ENCODE data around the gene ZNF536.

The ZNF536 gene

DNA sequence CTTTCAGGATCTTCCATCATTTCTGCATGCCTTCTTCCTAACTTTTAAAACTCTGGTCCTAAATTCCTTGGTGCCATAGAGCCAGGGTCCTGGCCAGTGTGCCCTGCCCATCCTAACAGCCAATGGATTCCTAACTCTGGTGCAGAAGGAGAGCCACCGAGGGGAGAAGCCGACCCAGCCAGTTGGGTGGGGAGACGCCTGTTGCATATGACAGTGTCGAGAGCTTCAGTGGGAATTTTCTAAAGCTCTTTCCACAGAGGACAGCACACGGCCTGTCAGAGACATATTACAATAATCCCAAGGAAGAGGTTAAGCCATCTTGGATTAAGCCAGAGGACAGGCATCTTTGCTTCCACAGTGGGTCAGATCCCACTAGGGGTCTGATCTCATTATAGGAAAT, 180.4 kb downstream of the ZNF536 start:
- TF ChIP-seq, protein P1, sequence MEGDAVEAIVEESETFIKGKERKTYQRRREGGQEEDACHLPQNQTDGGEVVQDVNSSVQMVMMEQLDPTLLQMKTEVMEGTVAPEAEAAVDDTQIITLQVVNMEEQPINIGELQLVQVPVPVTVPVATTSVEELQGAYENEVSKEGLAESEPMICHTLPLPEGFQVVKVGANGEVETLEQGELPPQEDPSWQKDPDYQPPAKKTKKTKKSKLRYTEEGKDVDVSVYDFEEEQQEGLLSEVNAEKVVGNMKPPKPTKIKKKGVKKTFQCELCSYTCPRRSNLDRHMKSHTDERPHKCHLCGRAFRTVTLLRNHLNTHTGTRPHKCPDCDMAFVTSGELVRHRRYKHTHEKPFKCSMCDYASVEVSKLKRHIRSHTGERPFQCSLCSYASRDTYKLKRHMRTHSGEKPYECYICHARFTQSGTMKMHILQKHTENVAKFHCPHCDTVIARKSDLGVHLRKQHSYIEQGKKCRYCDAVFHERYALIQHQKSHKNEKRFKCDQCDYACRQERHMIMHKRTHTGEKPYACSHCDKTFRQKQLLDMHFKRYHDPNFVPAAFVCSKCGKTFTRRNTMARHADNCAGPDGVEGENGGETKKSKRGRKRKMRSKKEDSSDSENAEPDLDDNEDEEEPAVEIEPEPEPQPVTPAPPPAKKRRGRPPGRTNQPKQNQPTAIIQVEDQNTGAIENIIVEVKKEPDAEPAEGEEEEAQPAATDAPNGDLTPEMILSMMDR (IDR thresholded peaks at IDR 0.05; ENCODE audit: insufficient read depth, missing control alignments), result no peak
- FAIRE-seq (peak; percentile 66), DNase-seq (ENCODE audit: insufficient read length, low spot score) (peak; percentile 32)

- DNase-seq (ENCODE audit: insufficient read length, low spot score) (no peak), FAIRE-seq (no peak)
- TF ChIP-seq, protein P1 (IDR thresholded peaks at IDR 0.05; ENCODE audit: insufficient read depth, missing control alignments), result no peak
Measured at GRCh38 chr19:30555075-30555790, 183.0 kb downstream of the ZNF536 start.

- FAIRE-seq, result no peak
- TF ChIP-seq, protein P1 (IDR thresholded peaks at IDR 0.05; ENCODE audit: insufficient read depth, missing control alignments), result no peak
- DNase-seq (ENCODE audit: insufficient read length, low spot score), result no peak
Measured at GRCh38 chr19:30555791-30556110, 183.6 kb downstream of the ZNF536 start.

DNA sequence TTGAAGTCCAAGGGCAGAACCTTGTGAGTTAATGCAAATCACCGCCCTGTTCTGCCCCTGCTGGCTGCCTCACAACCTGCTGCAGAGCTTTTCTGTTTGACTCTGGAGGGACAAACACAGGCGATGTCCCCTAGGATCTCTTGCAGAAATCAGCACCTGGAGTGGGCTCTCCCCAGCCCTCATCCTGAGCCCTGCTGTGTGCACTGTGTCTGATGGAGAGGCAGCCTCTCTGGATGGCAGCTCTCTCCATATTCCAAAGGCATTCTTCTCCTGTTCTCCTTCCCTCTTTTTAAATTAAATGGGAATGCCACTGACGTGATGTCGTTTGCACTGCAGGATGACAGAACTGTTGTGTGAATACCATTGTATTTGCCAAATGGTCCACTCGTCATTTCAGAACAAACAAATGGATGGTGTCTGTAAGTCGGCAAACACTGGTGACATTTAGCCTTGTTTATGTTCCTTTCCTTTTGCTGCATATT, 184.1 kb downstream of the ZNF536 start:
- TF ChIP-seq, protein P1 (IDR thresholded peaks at IDR 0.05; ENCODE audit: insufficient read depth, missing control alignments), result no peak
- FAIRE-seq, result no peak
- no peak for DNase-seq (ENCODE audit: insufficient read length, low spot score)

- FAIRE-seq, result peak; percentile 86
- TF ChIP-seq, protein P1 (IDR thresholded peaks at IDR 0.05; ENCODE audit: insufficient read depth, missing control alignments), result no peak
Measured at GRCh38 chr19:30557212-30557611, 185.0 kb downstream of the ZNF536 start.

GRCh38 chr19:30557927-30558557, 185.9 kb downstream of the ZNF536 start:
- TF ChIP-seq, protein P1 (IDR thresholded peaks at IDR 0.05; ENCODE audit: insufficient read depth, missing control alignments), result no peak
- no peak for DNase-seq (ENCODE audit: insufficient read length, low spot score)
- FAIRE-seq, result no peak

More at GRCh38 chr19:30557212-30557611, 185.0 kb downstream of the ZNF536 start:
- peak; percentile 27 for DNase-seq (ENCODE audit: insufficient read length, low spot score)

DNA sequence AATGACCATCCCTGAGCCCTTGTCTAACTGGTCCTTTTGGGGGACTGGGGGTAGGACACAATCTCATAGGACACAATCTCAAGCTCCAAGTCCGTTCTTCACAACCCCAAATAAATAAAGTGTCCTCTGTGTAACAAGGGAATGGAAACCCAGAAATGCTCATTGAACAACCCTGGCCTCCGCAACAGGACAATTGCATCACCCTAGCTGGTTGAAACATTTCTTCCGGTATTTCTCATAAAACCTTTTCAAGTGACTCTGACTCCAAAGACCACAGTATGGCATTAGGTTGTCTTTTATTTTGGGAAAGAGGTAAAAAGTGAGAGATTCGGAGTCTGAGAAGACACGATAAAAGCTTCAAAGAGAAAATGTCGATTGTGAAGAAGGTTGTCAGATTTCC, 186.6 kb downstream of the ZNF536 start:
- no peak for FAIRE-seq
- DNase-seq (ENCODE audit: insufficient read length, low spot score), result no peak
- TF ChIP-seq, protein P1 (IDR thresholded peaks at IDR 0.05; ENCODE audit: insufficient read depth, missing control alignments), result no peak

Data from D721Med (cell line).